NCI-H2171 treated with DMSO at 0.1 percent for 48 hours (cell line): ENCODE data around the gene STX18.
"Not testable (repeated sequence)": the region's sequence is repeated elsewhere in the genome, so short reads cannot be mapped to it uniquely, and the experiment has no call there.

Experiments used
- DNase-seq: peaks from one replicate; lab custom pipeline; 2025; lab: John Stamatoyannopoulos, UW

Gene STX18

DNA sequence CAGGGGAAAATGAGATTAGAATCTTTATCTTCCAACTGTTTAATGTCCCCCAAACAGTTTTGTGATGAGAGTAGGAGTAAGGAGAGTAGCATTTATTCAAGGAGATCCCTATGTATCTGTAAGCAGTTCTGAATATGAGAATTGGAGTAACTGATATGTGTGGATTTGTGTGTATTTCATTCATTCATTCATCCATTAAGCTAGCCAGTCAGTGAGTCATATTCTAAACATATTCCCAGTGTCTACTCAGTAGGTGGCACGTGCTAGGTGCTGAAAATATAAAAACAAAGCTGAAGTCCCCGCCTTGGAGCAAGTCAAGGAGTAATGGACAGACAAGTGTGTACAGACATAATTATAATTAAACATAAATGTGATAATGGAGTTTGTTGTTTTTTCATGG lies 12.4 kb upstream of the STX18 start:
- no peak for DNase-seq

DNA sequence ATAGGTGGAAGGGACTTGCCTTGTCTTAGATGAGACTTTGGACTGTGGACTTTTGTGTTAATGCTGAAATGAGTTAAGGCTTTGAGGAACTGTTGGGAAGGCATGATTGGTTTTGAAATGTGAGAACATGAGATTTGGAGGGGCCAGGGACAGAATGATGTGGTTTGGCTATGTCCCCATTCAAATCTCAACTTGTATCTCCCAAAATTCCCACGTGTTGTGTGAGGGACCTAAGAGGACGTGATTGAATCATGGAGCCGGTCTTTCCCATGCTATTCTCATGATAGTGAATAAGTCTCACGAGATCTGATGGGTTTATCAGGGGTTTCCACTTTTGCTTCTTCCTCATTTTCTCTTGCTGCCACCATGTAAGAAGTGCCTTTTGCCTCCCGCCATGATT lies 10.2 kb upstream of the STX18 start:
- DNase-seq = not testable (repeated sequence)

DNA sequence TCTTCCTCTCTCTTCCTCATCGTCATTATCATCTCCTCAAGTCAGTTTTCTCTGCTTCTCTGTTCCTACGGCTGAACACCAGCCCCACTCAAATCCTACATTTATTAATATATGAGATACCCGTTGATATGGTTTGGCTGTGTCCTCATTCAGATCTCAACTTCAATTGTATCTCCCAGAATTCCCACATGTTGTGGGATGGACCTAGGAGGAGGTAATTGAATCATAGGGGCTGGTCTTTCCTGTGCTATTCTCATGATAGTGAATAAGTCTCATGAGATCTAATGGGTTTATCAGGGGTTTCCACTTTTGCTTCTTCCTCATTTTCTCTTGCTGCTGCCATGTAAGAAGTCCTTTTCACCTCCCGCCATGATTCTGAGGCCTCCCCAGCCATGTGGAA lies 8.3 kb upstream of the STX18 start:
- not testable (repeated sequence) for DNase-seq

DNA sequence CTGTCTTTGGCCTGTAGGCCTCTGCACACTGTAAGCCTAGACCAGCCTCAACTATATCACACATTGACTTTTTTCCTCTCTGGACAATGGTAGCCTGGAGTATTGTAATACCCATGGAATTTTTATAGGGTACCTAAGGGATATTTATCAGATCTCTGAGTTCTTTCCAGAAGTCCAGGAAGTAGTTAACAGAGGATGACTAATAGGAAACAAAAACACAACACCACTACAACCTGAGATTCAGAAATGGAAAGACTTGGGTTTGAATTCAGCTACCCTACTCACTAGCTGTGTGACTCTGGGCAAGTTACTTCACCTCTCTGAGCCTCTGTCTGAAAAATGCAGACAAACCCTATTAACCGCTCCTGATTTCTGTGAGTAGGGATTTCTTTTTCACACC lies 7.7 kb upstream of the STX18 start:
- DNase-seq = no peak

DNA sequence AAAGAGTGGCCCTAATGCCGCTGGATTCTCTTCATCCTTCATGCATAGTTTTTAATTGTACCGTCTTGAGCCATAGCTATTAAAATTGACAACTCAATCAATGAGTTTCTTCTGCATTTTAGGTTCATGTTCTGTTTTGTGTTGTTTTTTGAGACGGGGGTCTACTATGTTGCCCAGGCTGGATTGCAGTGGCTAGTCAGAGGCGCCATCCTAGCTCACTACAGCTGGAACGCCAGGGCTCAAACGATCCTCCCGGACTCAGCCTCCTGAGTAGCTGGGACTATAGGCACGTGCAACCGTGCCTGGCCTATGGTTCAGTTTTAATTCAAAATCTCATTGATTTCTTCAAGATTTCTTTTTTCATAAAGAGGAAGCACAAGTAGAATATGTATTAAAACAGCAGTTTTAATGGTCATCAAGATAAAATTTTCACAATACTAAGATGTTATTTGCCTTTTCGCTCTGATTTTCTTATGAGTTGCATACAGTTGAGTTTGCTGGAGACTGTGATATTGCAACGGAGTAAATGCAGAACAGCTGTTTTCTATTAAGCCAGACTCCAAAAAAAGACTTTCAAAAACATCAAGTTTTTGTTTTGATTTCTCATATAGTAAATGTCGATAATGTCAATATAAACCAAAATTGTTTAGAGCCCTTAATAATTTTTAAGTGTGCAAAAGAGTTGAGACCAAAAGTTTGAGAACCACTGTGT lies 1.1 kb upstream of the STX18 start:
- no peak for DNase-seq

DNA sequence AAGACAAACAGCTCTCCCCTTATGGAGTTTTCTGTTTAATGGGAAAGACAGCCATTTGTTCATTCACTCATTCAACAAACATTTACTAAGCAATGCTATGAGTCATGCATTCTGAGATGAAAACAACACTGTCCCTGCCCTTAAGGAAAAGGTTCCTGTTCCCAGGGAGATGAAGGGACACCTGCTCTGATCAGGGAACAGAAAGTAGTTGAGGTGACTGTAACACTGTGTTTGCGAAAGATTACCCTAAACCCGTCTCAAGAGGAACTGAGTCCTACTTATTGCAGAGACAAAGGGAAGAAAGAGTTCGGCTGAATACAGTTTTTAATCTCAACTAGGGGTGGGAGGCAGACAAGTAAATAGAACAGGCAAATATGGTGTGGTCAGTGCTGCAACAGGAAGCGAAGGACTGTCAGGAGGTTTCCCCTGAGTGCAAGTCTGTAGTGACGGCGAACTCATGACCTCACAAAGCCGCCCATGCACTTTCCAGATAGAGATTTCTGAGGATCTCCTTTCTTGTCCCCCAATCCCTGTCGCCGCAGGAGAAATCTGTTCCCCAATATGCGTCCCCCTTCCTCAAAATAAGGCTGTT lies 712 bp downstream of the STX18 start:
- no peak for DNase-seq

DNA sequence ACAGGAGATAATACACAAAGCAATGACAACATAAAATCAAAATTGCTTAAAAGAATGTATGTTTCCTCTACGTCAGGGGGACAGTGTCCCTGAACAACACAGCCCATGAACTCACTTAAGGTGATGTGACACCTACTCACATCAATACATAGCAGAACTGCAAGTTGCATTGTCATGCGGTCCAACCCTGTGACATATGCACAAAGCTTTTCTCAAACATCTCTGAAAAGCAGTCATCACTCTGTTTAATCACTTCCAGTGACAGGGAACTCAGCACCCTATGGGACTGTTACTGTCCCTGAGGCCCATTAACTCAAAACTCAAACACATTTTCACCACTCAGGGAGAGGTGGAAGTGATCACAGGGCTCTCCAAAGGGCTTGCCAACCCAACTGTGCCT lies 2.4 kb downstream of the STX18 start:
- DNase-seq = no peak

DNA sequence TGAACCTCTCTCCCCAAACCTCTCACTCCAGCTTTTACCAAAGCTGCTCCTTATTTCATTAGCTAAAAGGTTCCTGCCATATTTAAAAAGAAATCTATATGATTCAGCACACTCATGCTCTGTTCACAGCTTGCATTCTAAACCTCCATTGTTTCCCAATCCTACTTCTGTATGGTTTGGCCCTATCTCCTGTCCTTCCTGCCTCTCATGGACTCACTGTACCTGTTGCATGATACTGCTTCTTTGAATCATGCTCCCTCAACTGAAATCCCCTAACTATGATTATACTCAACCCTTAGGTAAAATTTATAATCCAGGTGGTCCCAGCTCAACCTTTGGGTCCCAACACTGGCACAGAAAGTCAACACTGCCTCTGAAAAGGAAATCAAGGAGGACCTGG lies 6.3 kb downstream of the STX18 start:
- no peak for DNase-seq

DNA sequence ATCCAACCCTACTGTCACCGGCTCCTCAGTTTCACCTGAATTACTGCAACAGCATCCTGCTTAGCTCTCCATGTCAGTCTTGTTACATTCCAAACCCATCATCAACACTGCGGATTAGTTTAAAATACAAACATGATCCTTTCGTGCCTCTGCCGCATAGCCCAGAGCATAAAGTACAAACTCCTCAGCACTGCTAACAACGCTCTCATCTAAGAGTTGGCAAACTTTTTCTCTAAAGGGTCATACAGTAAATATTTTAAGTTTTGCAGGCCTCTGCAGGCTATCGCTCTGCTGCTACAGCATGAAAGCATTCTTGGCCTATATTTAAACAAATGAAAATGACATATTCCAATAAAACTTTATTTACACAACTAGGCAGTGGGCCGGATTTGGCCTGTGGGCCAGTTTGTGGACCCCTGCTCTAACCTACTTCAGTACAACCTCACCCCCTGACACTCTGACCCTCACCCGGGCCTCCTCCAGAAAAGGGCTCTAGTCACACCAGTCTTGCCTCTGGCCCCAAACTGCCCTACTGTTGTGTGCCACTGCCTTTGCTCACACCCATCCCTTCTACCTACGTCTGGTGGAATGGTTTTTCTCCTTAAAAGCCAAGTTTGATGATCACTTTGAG lies 7.2 kb downstream of the STX18 start:
- DNase-seq = no peak

DNA sequence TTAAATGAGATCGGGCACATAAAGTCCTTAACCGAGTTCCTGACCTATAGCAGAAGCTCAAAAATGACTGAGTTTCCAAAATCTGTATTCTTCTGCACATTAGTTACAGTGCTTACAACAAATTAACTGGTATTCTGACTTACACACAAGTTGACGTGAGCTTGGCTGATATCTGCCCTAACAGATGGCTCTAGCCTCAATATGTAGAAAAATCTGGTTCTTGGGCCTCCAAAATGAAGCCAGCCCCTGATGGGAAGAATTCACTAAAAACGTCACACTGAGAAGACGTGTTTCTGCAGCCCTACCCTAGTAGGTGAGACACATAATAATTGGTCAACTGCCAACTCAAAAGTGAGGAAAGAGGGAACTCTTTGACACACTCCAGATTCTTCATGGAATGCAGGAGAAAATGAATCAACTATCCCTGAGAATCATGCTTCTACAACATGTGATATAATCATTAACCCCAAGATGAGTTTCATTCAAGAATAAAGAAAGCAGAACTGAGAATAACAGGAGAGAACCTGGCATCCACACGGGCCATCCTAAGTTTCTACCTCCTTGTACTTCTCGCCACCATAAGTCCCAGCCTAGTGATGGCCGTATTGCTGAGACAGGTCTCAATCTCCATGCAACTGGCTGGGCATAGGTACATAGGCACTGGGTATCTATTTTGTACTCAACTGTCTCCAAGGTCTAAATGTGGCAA lies 8.2 kb downstream of the STX18 start:
- DNase-seq = no peak

DNA sequence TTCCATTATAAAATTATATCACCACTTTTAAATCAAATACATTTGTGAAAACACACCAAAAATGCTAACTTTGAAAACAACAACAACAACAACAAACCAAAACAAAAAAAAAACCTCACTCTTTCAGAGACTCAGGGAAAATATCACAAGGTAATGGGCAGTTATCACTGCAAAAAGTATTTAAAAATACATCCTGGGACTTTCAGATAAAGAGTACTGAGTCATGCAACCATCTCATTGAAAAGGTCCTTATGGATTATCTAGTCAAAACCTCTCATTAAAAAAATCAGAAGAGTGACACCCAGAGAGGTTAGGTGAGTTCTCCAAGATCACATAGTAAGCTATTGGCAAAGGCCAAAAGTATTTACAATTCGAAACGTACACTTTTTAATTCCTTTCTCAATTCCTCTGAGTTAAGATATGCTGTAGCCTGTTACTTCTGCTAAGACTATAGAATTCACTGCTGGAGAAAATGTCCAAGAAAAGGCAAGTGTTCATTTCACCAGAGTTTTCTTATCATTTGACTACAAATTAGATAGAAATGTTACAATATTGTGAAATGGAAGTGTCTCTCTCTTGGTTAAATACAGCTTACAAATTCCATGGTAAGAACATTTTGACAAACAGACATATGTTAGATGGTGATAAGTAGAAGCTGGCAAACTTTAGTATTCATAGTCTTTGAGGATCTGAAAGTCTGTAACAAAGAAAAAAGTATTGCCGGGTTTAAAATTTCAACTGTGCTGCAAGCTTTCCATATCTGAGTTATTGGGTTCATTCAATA lies 9.3 kb downstream of the STX18 start:
- no peak for DNase-seq

DNA sequence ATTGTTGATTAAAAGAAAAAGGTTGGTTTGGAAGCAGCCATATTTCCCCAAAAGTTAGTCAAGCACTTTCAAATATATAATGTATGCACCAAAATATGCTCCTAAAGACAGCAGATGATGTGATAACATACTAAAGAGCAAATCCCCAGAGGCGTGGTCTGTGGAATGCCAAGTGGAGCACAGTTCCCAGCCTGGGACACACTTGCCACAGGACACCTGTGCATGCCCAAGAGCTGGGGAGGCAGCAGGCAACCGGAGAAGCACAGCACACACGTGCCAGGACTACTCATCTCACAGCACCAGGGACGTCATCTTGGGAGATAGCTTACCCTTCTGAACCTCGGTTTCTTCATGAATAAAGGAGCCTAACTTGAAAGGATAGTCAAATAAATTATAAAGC lies 12.5 kb downstream of the STX18 start:
- DNase-seq = no peak

DNA sequence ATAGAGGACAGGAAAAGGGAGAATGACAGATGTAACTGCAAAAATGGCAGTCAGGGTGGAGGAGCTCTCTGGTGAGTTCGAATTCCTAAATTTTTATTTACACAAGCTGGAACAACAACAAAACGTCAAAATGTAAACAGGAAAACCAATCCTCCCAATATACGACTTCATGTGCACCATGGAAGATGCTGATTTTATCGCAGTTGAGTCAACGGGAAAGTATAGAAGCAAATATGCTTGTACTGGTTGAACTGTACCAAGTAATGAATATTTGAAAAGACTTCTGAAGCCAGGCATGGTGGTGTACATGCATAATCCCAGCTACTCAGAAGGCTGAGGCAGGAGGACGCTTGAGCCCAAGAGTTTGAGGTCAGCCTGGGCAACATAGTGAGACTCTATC lies 15.4 kb downstream of the STX18 start:
- no peak for DNase-seq

DNA sequence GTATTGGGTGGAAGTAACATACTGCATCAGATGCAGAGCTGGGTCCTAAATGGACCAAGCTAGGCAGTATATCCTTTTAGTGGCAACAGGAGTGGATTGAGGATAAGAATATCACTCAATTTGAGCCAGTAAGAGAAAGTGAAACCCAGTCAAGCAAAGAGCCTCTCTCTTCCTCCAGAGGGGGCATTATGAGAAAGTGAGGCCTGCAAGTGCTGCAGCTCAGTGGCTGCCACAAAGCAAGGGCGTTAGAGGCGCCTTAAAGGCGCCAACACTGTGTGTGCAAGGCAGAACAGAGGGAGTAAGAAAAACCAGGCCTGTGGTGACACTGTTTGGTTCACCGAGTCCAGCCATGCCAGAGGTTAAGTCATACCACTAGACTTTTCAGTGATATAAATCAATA lies 17.5 kb downstream of the STX18 start:
- no peak for DNase-seq

DNA sequence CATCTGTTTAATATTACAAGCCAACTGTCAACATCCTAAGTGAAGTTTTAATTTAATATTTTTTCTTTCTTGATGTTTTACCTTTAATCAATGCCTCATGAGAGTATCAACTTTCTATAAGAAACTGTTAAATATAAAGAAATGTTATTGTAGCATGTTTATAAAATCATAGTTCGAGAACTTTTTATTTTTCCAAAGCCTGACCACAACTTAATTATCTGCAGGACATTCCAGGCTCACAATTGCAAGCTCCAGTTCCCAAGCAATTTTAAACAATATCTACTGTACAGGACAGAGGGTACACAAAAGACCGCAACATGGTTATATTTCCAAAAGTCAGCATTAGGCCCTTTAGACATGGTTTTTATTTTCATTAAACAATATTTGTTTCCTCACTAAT lies 20.1 kb downstream of the STX18 start:
- no peak for DNase-seq

DNA sequence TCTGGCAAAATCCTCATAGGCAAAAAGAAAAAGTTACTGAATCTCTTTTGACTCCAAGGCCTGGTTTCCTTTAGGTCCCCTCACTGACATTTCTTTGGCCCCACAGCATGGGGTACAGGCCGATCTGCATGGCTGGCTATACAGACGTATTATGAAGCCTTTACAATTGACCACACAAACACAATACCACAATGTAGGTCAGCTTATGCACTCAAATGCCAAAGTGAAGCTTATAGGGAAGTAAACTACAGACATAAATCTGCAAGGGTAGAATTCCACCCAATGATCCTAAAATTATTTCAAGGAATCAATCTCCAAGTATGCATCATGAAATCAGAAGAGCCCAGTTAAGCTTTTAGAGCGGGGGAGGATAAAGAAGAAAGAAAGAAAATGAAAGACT lies 20.7 kb downstream of the STX18 start:
- no peak for DNase-seq

DNA sequence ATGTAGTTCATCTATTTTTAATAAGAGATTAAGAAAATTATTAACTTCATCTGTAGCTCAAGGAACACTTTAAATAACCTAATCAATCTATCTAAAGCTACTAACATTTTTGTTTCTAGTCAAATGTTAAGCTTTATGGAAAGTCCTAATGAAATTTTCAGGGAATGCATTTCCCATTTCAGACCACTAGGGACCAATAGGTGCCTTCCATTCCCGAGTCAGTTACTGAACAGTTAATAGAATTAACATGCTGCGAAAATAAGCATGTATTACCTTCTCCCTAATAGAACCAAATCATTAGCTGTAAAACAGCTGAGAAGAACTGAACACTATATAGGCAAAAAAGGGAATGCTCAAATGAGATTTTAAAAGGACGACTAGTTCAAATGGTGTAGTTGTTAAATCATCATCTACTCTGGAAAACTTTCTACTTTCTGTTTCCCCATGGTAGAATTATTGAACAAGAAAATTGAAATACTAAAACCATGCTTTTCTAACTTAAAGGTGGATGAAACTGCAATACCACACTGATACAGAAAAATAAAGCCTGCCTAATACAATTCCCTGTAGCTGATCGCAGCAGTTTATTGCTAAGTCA lies 22.5 kb downstream of the STX18 start:
- no peak for DNase-seq

DNA sequence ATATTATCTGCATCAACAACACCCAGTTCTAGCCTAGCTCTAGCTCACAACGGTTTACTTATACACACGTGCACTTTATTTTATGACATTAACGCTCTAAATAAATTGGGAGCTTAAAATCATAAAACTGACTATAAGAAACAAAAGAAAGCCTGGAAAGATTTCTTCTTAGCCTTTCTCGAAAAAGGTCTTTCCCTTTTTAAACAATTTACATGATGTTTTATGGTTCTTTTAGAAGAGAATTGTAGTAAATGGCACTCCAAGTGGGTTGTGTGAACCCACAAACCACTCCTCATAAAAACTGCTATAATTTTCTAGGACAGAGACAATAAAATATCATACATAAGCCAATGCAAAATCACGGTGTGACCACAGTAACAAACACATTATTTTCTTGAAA lies 23.1 kb downstream of the STX18 start:
- no peak for DNase-seq

DNA sequence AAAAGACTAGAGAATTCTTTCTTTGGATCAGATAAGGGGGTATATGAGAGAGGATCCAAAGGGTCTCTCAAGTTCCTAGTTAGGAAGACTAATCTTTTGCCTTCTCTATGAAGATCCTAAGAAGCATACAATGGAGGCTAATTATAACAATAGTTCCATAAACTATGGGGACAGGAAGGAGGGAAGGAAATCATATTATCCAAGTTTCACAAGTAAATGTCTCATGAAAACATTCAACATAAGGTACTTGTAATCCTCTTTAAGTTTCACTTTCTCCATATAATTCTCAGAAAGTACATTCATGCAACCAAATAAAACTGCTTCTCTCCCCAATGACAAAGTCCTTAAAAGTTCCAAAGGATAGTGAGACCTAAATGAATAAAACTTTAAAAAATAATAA lies 27.1 kb downstream of the STX18 start:
- DNase-seq = no peak

DNA sequence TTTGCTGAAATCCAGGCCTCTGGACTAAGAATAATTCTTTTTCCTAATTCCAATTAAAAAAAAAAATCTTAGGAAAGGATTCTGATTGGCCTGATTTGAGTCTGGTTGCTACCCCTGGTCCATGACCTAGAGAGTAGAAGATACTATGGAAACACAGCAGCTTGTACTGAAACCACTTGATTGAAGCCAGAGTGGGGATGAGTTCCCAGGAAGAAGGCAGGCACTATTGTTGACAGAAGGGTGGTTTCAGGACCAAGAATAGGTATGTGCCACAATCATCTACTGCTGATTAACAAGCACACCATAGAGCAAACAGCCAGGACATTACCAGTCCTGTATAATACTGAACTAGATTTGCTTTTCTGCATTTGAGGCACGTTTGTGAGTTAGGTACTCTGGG lies 29.6 kb downstream of the STX18 start:
- DNase-seq = no peak

DNA sequence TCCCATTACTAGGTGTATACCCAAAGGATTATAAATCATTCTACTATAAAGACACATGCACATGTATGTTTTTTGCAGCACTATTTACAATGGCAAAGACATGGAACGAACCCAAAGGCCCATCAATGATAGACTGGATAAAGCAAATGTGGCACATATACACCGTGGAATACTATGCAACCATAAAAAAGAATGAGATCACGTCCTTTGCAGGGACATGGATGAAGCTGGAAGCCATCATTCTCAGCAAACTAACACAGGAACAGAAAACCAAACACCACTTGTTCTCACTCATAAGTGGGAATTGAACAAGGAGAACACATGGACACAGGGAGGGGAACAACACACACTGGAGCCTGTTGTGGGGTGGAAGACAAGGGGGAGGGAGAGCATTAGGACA lies 31.2 kb downstream of the STX18 start:
- DNase-seq = not testable (repeated sequence)

DNA sequence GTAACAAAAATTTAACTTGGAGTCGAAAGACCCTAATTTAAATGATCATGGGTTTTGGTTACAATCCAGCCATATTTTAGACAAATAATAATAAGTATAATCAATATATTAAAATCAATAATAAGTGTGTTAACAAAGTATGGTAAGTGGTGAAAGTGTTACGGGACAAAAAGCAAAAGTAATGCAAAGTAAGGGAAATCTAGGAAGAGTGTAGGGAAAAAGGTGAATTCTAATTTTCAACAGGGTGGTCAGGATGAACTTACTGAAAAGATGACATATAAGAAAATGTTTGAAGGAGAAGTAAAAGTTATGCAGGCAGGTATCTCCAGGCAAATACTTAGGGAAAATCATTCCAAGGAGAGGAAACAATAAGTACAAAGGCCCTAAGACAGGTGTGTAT lies 32.3 kb downstream of the STX18 start:
- no peak for DNase-seq
